Neural progenitor cell (in vitro differentiated cells): Measurements from ENCODE around the gene BTG2.

Experiments
- CTCF ChIP-seq: fragments of 200-600 bp; sonication (generic); IDR thresholded peaks from 2 replicates; pipeline ENCODE4 v1.5.1; 2017; ENCODE audit warnings: antibody characterized with exemption, mild to moderate bottlenecking
- EZH2 ChIP-seq: fragments of 200-600 bp; sonication (generic); IDR thresholded peaks from 2 replicates; pipeline ENCODE4 v1.6.1; 2017; ENCODE audit warnings: antibody characterized with exemption, mild to moderate bottlenecking, moderate library complexity
- EZH2phosphoT487 ChIP-seq: fragments of 200-600 bp; sonication (generic); IDR thresholded peaks from 2 replicates; pipeline ENCODE4 v1.6.1; 2017; ENCODE audit warnings: antibody characterized with exemption

DNA sequence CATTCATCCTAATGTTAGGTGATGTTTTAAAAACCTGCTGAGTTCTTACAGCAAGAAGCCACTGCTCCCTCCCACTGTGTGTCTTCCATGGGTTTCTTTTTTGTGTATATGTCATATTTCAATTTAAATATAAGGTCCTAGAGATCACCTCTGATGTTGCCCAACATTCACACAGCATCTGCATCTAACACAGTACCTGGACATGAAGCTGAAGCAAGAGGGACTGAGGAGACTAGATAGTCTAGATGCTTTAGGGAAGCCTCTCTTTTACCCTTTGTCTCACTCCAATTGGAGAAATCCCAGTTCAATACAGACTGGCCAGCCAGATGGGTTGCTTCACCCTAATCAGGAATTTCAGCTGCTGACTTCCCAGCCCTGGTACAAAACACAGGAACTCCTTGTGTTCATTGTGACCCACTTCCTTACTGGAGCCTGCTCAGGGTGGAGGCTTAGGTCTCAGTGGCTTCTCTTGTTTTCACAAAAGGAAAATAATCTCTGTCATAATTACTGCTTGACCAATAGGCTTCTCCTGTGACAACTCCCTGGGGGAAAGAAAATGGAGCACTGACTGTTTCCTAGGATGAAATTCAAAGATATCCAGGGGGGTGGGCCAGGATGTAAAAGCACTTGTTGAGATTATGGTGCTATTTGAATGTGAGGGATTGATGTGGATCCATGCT is 17.3 kb downstream of the BTG2 start:
- TF ChIP-seq EZH2 (no peak), CTCF (no peak), EZH2phosphoT487 (no peak)
